H9 (cell line): ENCODE results near the gene MROH8. TPM values are rescaled to one million over a fixed set of nuclear protein-coding genes. Genes with fewer than 3 reads are reported as not detected.

Experiments
- DNase-seq: peaks from one replicate; pipeline ENCODE4 v3.0.0-alpha.2; 2017
- H2AFZ ChIP-seq: one replicate; pipeline ENCODE4 v1.6.1; 2013; ENCODE audit warnings: mild to moderate bottlenecking, low read length, control low read depth, moderate library complexity
- H2AK5ac ChIP-seq: 2 replicates; pipeline ENCODE4 v1.6.1; 2013; ENCODE audit warnings: low read length, control low read depth, mixed read lengths; ENCODE audit not compliant: insufficient read length
- H2BK120ac ChIP-seq: one replicate; pipeline ENCODE4 v1.6.1; 2013; ENCODE audit warnings: low read depth, mild to moderate bottlenecking, low read length, control low read depth, inconsistent platforms; ENCODE audit not compliant: poor library complexity, severe bottlenecking
- H2BK12ac ChIP-seq: 2 replicates; pipeline ENCODE4 v1.6.1; 2013; ENCODE audit warnings: low read length, control low read depth, mixed read lengths, low read depth; ENCODE audit not compliant: insufficient read length
- H2BK15ac ChIP-seq: 2 replicates; pipeline ENCODE4 v1.6.1; 2013; ENCODE audit warnings: low read depth, low read length, control low read depth
- H2BK20ac ChIP-seq: one replicate; pipeline ENCODE4 v1.6.1; 2013; ENCODE audit warnings: low read depth, mild to moderate bottlenecking, low read length, control low read depth, inconsistent platforms; ENCODE audit not compliant: poor library complexity, severe bottlenecking
- H2BK5ac ChIP-seq: 2 replicates; pipeline ENCODE4 v1.6.1; 2013; ENCODE audit warnings: low read length, control low read depth, mixed read lengths; ENCODE audit not compliant: insufficient read length
- H3K14ac ChIP-seq: 2 replicates; pipeline ENCODE4 v1.6.1; 2013; ENCODE audit warnings: low read length, control low read depth; ENCODE audit not compliant: insufficient read depth
- H3K18ac ChIP-seq: 2 replicates; pipeline ENCODE4 v1.6.1; 2013; ENCODE audit warnings: low read depth, mild to moderate bottlenecking, mixed read lengths, low read length, control low read depth; ENCODE audit not compliant: insufficient read length
- H3K23ac ChIP-seq: 2 replicates; pipeline ENCODE4 v1.6.1; 2013; ENCODE audit warnings: low read length, control low read depth, mixed read lengths, low read depth; ENCODE audit not compliant: insufficient read length
- H3K23me2 ChIP-seq: 2 replicates; pipeline ENCODE4 v1.6.1; 2013; ENCODE audit warnings: low read depth, mild to moderate bottlenecking, mixed read lengths, low read length, control low read depth; ENCODE audit not compliant: insufficient read length, poor library complexity, severe bottlenecking
- H3K27ac ChIP-seq: 2 replicates; pipeline ENCODE4 v1.5.1; 2013; ENCODE audit warnings: low read length, control low read depth, mixed read lengths, low read depth; ENCODE audit not compliant: insufficient read length
- H3K27me3 ChIP-seq: 2 replicates; pipeline ENCODE4 v1.6.1; 2013; ENCODE audit warnings: low read length, control low read depth, inconsistent platforms; ENCODE audit not compliant: insufficient read depth
- H3K4ac ChIP-seq: 2 replicates; pipeline ENCODE4 v1.6.1; 2013; ENCODE audit warnings: low read depth, mild to moderate bottlenecking, control low read depth, inconsistent platforms, low read length, moderate library complexity
- H3K4me1 ChIP-seq: 2 replicates; pipeline ENCODE4 v1.6.1; 2013; ENCODE audit warnings: low read length, control low read depth, inconsistent platforms; ENCODE audit not compliant: insufficient read depth
- H3K4me2 ChIP-seq: 2 replicates; pipeline ENCODE4 v1.6.1; 2013; ENCODE audit warnings: low read length, control low read depth, mixed read lengths; ENCODE audit not compliant: insufficient read length, insufficient read depth
- H3K56ac ChIP-seq: 2 replicates; pipeline ENCODE4 v1.6.1; 2013; ENCODE audit warnings: low read depth, mild to moderate bottlenecking, mixed read lengths, low read length, control low read depth; ENCODE audit not compliant: insufficient read length
- H3K79me1 ChIP-seq: 2 replicates; pipeline ENCODE4 v1.6.1; 2013; ENCODE audit warnings: low read depth, mild to moderate bottlenecking, moderate library complexity, low read length, control low read depth, inconsistent platforms; ENCODE audit not compliant: insufficient read depth, poor library complexity, severe bottlenecking
- H3K79me2 ChIP-seq: 2 replicates; pipeline ENCODE4 v1.6.1; 2013; ENCODE audit warnings: low read length, control low read depth, inconsistent platforms; ENCODE audit not compliant: insufficient read depth
- H3K9ac ChIP-seq: 2 replicates; pipeline ENCODE4 v1.6.1; 2013; ENCODE audit warnings: low read length, control low read depth, mixed read lengths; ENCODE audit not compliant: insufficient read length; ENCODE audit errors: extremely low read depth
- H3K9me3 ChIP-seq: one replicate; pipeline ENCODE4 v1.6.1; 2013; ENCODE audit warnings: low read depth, low read length, inconsistent platforms; ENCODE audit not compliant: control insufficient read depth
- H3T11ph ChIP-seq: one replicate; pipeline ENCODE4 v1.6.1; 2013; ENCODE audit warnings: mild to moderate bottlenecking, low read length, control low read depth, inconsistent platforms
- H4K20me1 ChIP-seq: one replicate; pipeline ENCODE4 v1.6.1; 2013; ENCODE audit not compliant: control insufficient read depth, insufficient read length, insufficient read depth
- H4K5ac ChIP-seq: 2 replicates; pipeline ENCODE4 v1.6.1; 2013; ENCODE audit warnings: low read depth, mild to moderate bottlenecking, mixed read lengths, low read length, control low read depth; ENCODE audit not compliant: insufficient read length
- H4K8ac ChIP-seq: replicated peaks from 2 replicates; pipeline ENCODE4 v1.6.1; 2013; ENCODE audit warnings: low read length, control low read depth, mixed read lengths, low read depth; ENCODE audit not compliant: insufficient read length
- H4K91ac ChIP-seq: 2 replicates; pipeline ENCODE4 v1.6.1; 2013; ENCODE audit warnings: low read depth, mild to moderate bottlenecking, moderate library complexity, mixed read lengths, low read length, control low read depth; ENCODE audit not compliant: insufficient read length
- H3K27ac Mint-ChIP-seq, 3 experiments: 2 replicates in 2 of 3; 3 replicates in 1 of 3; pipeline ENCODE4 v1.8.0; 2020 to 2021; ENCODE audit warnings: mixed read lengths in 3 of 3, mild to moderate bottlenecking in 1 of 3, moderate library complexity in 1 of 3
- H3K27me3 Mint-ChIP-seq: 2 replicates; pipeline ENCODE4 v1.8.0; 2021; ENCODE audit warnings: low read depth, mild to moderate bottlenecking, moderate library complexity, mixed read lengths
- H3K36me3 Mint-ChIP-seq, 3 experiments: 2 replicates in 2 of 3; 3 replicates in 1 of 3; pipeline ENCODE4 v1.8.0; 2020 to 2021; ENCODE audit warnings: low read depth in 3 of 3, mixed read lengths in 3 of 3; ENCODE audit not compliant: insufficient read depth in 1 of 3
- H3K4me1 Mint-ChIP-seq, 2 experiments: 2 replicates each; pipeline ENCODE4 v1.8.0; 2020; ENCODE audit warnings: mixed read lengths in 2 of 2
- H3K4me3 Mint-ChIP-seq, 2 experiments: 2 replicates in 1 of 2; 3 replicates in 1 of 2; pipeline ENCODE4 v1.8.0; 2020 to 2021; ENCODE audit warnings: mild to moderate bottlenecking in 2 of 2, mixed read lengths in 2 of 2, moderate library complexity in 1 of 2
- H3K9me3 Mint-ChIP-seq, 2 experiments: 2 replicates in 1 of 2; 3 replicates in 1 of 2; pipeline ENCODE4 v1.8.0; 2020; ENCODE audit warnings: mild to moderate bottlenecking in 2 of 2, mixed read lengths in 2 of 2, moderate library complexity in 1 of 2
- CTCF ChIP-seq: fragments of 200-600 bp; sonication (generic); conservative IDR thresholded peaks from 3 replicates; pipeline ENCODE4 v1.8.0; 2021; ENCODE audit warnings: antibody characterized with exemption, mild to moderate bottlenecking
- WGBS: extraction: QIAGEN DNeasy Blood & Tissue Kit; methylation state at CpG from one replicate; pipeline ENCODE4 v1.1.7; 2013; ENCODE audit warnings: missing lambda C conversion rate, low lambda C conversion rate, mixed read lengths; ENCODE audit not compliant: insufficient read length; ENCODE audit errors: extremely low coverage; 5-methylcytosine and 5-hydroxymethylcytosine counted together
- total RNA-seq: library from RNA; stranded (reverse); gene quantifications from 2 replicates; pipeline ENCODE4 v1.2.1, GENCODE V29; 2021

The MROH8 gene
- total RNA-seq, 1 experiment from 2014 or later = 0.90 TPM

GRCh38 chr20:37119356-37120036, 59.9 kb downstream of the MROH8 start:
- H3K27ac ChIP-seq = no peak overlapping the region
- H2AK5ac ChIP-seq = no peak overlapping the region
- peaks cover 0 to 4% (median 1%) of the 10 kb centered on the region in 3 experiments; a peak in 3 of 7 replicates for H3K36me3 Mint-ChIP-seq
- no peak overlapping the region for H3K4me2 ChIP-seq
- H3K4me1 Mint-ChIP-seq = peaks cover 0 to 2% of the 10 kb centered on the region in 2 experiments; a peak in 2 of 4 replicates
- no peak overlapping the region for H3K4me3 Mint-ChIP-seq
- H3K14ac ChIP-seq = no peak overlapping the region
- no peaks in the 10 kb centered on the region for H3K79me1 ChIP-seq
- no peak overlapping the region for H3K27ac Mint-ChIP-seq
- H3K9me3 ChIP-seq = no peaks in the 10 kb centered on the region
- no peaks in the 10 kb centered on the region for H3K23me2 ChIP-seq
- no peak overlapping the region for H3T11ph ChIP-seq
- no peak overlapping the region for H3K9ac ChIP-seq
- no peak overlapping the region for H2BK20ac ChIP-seq
- no CpG with 5 or more reads among the region's 7 CpGs for WGBS
- no peak overlapping the region for H4K5ac ChIP-seq
- no peak overlapping the region for H2BK12ac ChIP-seq
- H2AFZ ChIP-seq = no peak overlapping the region
- H2BK15ac ChIP-seq = no peak overlapping the region
- H3K79me2 ChIP-seq = no peaks in the 10 kb centered on the region
- no peaks in the 10 kb centered on the region for H3K27me3 Mint-ChIP-seq
- H3K27me3 ChIP-seq = no peaks in the 10 kb centered on the region
- no peak overlapping the region for H3K23ac ChIP-seq
- no peak overlapping the region for H3K56ac ChIP-seq
- H3K9me3 Mint-ChIP-seq = peaks cover 1 to 3% of the 10 kb centered on the region in 2 experiments; a peak in 4 of 5 replicates
- H2BK120ac ChIP-seq = no peak overlapping the region
- TF ChIP-seq CTCF = no peak
- DNase-seq = no peak
- no peaks in the 10 kb centered on the region for H4K20me1 ChIP-seq
- no peak overlapping the region for H4K91ac ChIP-seq
- no peak overlapping the region for H4K8ac ChIP-seq
- no peaks in the 10 kb centered on the region for H3K4me1 ChIP-seq
- H2BK5ac ChIP-seq = no peak overlapping the region
- H3K18ac ChIP-seq = no peak overlapping the region
- H3K4ac ChIP-seq = no peak overlapping the region
